ENCODE measurements around the gene AGT.
A peak's percentile ranks its signal among the peaks of the same experiment; 100 is the strongest.

The AGT gene

GRCh38 chr1:230713915-230714764 lies at the start of gene AGT:
TSS of gene AGT (minus strand) at chr1:230714122. CDS start at chr1:230710823, 3,299 bp downstream.
- DNase-seq = no peak

GRCh38 chr1:230761443-230762167 lies 47.7 kb upstream of the AGT start:
- no peak for DNase-seq

GRCh38 chr1:230760360-230760827 lies 46.5 kb upstream of the AGT start:
- DNase-seq = no peak

GRCh38 chr1:230759369-230760065 lies 45.6 kb upstream of the AGT start:
- DNase-seq = no peak

- DNase-seq = no peak
These were observed 44.9 kb upstream of the AGT start for GRCh38 chr1:230758709-230759368.

- DNase-seq = no peak
These were observed 44.2 kb upstream of the AGT start for GRCh38 chr1:230757856-230758708.

- DNase-seq = no peak
These were observed 40.9 kb upstream of the AGT start for GRCh38 chr1:230754796-230755195.

GRCh38 chr1:230753586-230754251 lies 39.8 kb upstream of the AGT start:
- peak; percentile 47 for DNase-seq

GRCh38 chr1:230753191-230753585 lies 39.3 kb upstream of the AGT start:
- DNase-seq = no peak

- DNase-seq = no peak
These were observed 38.5 kb upstream of the AGT start for GRCh38 chr1:230752407-230752806.

GRCh38 chr1:230750986-230751625 lies 37.2 kb upstream of the AGT start:
- DNase-seq = no peak

GRCh38 chr1:230750576-230750975 lies 36.7 kb upstream of the AGT start:
- DNase-seq = no peak

GRCh38 chr1:230749635-230750034 lies 35.7 kb upstream of the AGT start:
- DNase-seq = no peak

- DNase-seq = no peak
These were observed 35.2 kb upstream of the AGT start for GRCh38 chr1:230749150-230749549.

- no peak for DNase-seq
These were observed 34.2 kb upstream of the AGT start for GRCh38 chr1:230747890-230748800.

- DNase-seq = no peak
These were observed 33.3 kb upstream of the AGT start, which contains the start of gene CAPN9 for GRCh38 chr1:230747127-230747730. TSS of gene CAPN9 (plus strand) at chr1:230747388. CDS start at chr1:230747497, 109 bp downstream.

- DNase-seq = no peak
These were observed 32.7 kb upstream of the AGT start for GRCh38 chr1:230746617-230747016.

- no peak for DNase-seq
These were observed 31.1 kb upstream of the AGT start for GRCh38 chr1:230745071-230745470.

GRCh38 chr1:230744382-230744781 lies 30.5 kb upstream of the AGT start:
- no peak for DNase-seq

Data from CD4-positive, alpha-beta T cell treated with Interleukin-12 subunit alpha and Interleukin-12 subunit beta, for 1 hour (primary cell).